NCI-H748 (cell line): ENCODE data around the gene CSK.
"Not testable (repeated sequence)": the region's sequence is repeated elsewhere in the genome, so short reads cannot be mapped to it uniquely, and the experiment has no call there.

Experiments
- DNase-seq: peaks from one replicate; lab custom pipeline; 2025; ENCODE audit not compliant: unreplicated experiment; lab: John Stamatoyannopoulos, UW

The CSK gene

GRCh38 chr15:74781431-74782258 is at the start of gene CSK:
CSK (plus strand) TSS chr15:74782080; CDS start chr15:74798298, 16,218 bp downstream.
- peak; percentile 68 for DNase-seq

DNA sequence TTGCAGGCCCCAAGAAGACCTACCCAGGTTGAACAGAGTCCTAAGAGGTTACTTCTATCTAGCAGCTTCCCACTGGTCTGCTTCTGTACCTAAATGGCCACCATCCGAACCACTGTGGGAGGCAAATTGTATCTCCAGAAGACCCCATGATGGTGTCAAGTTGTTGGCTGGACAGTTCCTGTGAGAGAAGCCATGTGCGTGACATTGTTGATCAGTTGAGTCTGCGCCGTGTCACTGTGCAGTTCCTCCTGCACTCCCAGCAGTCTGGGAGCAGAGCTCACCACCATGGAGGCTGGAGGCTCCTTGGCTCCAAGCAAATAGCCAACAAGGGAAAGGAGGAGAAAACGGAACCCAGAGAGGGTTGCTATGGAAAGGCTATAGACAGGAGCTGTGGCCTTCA is 49.0 kb upstream of the CSK start:
- no peak for DNase-seq

- no peak for DNase-seq
Observed at GRCh38 chr15:74733269-74733668, 48.6 kb upstream of the CSK start.

GRCh38 chr15:74735305-74735704 is 46.6 kb upstream of the CSK start:
- DNase-seq = no peak

- DNase-seq = not testable (repeated sequence)
Observed at GRCh38 chr15:74738239-74738638, 43.6 kb upstream of the CSK start.

GRCh38 chr15:74742422-74742821 is 39.5 kb upstream of the CSK start:
- DNase-seq = no peak

GRCh38 chr15:74746389-74746788 is 35.5 kb upstream of the CSK start:
- DNase-seq = no peak

DNA sequence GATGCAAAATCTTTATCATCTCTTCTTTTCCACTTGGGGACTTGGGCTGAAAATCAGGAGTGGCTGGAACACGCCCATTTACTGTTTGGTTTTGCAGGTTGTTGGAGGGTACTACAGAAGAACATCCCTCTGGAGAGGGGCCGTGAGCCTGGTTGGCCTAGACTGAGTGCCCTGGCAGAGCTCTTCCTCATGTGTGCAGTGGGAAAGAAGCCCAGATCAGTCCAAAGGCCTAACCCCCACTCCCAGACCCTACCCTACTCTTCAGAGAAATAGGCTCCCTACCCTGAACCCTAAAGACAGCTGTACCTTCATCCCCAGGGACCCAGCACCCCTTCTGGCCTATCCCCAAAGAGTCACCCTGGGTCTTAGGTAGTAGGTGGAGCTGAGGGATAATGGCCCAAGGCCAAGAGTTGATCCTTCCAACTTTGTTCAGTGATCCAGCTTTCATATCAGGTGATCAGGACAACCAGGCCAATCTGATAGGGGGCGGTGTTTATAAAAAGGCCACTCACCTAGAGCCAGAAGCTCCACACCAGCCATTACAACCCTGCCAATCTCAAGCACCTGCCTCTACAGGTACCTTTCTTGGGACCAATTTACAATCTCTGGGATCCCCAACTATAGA is 33.4 kb upstream of the CSK start, which contains the start of gene CYP1A2:
Gene CYP1A2, plus strand, starts transcription at position 524 of the 625 bp plus-strand sequence. CDS start 894 bp downstream, outside the sequence.
- DNase-seq = no peak

DNA sequence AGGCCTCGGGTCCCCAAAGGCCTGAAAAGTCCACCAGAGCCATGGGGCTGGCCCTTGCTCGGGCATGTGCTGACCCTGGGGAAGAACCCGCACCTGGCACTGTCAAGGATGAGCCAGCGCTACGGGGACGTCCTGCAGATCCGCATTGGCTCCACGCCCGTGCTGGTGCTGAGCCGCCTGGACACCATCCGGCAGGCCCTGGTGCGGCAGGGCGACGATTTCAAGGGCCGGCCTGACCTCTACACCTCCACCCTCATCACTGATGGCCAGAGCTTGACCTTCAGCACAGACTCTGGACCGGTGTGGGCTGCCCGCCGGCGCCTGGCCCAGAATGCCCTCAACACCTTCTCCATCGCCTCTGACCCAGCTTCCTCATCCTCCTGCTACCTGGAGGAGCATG is 32.0 kb upstream of the CSK start:
- DNase-seq = no peak

DNA sequence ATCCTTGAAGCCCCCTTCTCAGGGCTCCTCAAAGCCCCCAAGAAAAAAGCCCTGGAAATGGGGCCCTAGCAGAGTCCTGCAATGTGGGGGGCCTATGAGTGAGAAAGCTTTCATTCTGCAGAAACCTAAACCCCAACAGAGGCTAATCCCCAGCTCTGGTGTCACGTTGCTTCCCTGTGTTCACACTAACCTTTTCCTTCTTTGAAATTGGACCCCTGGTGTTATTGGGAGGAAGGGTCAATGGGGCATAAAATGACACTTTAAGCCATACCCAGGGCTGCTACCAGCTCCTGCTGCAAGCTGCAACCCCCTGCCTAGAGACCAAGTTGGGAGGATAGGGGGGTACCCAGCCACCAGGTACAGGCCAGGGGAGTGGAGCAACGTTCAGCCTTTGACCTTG is 31.1 kb upstream of the CSK start:
- DNase-seq = no peak

DNA sequence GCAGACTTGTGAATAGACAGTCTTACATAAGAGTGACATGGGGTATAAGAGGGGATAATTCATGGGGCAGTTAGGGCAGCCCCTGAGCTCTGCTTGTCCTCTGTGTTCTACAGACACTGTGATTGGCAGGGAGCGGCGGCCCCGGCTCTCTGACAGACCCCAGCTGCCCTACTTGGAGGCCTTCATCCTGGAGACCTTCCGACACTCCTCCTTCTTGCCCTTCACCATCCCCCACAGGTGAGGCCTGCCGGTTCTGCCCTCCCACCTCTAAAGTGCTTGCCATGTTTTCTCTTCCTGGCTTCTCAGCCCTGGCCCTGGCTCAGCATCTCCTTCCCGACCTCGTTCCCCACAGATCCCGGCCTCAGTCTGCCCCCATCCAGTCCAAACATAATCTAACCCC is 29.9 kb upstream of the CSK start:
- no peak for DNase-seq

DNA sequence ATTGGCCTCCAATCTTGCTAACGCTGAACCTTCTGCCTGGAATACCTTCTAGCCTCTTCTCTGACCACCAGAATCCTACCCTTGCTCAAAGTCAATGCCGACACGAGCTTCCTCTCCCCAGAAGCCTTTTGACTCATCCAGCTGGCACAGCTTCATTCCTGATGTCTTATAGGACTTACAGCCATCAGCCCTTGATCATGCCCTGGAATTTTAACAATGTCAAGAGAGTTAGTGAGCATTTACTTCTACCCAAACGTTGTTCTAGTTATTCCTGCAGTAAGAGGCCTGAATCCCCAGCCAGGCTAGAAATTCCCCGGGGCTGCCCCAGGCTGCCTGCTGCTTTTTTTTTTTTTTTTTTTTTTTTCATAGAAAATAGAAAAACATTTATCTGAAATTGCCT is 29.3 kb upstream of the CSK start:
- DNase-seq = no peak

DNA sequence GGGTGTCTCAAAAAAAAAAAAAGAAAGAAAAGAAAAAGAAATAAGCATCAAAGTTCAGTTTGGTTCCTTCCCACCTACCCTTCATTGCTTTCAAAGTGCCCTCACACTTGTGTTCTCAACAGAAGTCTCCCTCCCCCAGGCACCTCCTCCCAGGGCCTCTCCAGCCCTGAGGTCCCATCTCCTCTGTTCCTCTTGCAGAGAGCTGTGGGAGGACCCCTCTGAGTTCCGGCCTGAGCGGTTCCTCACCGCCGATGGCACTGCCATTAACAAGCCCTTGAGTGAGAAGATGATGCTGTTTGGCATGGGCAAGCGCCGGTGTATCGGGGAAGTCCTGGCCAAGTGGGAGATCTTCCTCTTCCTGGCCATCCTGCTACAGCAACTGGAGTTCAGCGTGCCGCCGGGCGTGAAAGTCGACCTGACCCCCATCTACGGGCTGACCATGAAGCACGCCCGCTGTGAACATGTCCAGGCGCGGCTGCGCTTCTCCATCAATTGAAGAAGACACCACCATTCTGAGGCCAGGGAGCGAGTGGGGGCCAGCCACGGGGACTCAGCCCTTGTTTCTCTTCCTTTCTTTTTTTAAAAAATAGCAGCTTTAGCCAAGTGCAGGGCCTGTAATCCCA is 27.2 kb upstream of the CSK start:
- DNase-seq = no peak

DNA sequence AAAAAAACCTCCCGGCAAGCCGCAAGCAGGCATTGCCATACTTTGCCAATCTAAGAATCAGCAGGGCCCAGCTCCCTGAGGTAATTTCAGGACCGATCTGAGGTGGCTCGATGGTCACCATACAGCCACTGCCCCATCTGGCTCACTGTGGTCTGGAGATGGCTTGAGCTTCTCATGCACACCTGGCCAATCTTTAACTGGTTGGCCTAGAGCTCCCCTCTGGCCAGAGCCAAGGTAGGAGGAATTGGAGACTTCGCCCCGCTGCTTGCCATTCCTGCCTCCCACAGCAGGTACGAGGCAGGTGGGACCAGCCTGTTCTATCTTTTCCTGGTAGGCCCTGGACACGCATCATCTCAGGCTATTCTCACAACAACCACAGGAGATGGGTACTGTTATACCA is 23.1 kb upstream of the CSK start:
- no peak for DNase-seq

DNA sequence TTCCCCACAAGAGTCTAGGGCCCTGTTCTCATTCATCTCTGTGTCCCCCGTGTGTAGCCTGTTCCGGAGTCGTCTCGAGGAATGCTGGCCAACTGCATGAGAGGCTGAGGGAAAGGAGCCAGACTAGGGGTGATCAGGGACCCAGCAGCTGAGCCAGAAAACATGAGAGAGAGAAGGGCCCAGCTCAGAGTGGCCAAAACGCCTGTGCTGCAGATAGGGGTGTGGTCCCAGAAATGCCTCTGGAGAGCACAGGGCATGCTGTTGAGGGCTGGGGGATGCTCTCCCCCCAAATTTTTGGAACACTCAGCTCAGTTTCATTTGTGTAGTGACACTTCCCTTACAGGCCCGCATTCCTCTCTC is 19.1 kb upstream of the CSK start:
- DNase-seq = no peak

DNA sequence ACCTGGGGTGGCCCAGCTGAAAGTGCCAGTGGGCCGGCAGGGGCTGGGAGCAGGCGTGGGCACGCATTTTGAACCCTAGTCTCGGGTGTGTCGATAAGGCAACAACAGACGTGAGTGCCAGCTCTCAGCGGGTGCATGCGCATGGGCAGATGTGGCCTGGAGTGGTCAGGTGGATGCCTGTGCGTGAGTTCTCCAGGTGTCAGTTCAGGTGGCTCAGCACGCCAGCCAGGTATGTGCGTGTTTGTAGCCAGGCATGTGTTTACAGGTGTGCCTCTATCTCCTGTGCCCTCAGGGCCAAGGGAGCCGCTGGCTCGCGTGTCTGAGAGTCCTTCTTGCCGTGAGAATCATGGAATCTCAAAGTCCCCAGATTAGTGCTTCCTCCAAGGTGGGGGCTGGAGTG is 18.5 kb upstream of the CSK start:
- peak; percentile 8 for DNase-seq

DNA sequence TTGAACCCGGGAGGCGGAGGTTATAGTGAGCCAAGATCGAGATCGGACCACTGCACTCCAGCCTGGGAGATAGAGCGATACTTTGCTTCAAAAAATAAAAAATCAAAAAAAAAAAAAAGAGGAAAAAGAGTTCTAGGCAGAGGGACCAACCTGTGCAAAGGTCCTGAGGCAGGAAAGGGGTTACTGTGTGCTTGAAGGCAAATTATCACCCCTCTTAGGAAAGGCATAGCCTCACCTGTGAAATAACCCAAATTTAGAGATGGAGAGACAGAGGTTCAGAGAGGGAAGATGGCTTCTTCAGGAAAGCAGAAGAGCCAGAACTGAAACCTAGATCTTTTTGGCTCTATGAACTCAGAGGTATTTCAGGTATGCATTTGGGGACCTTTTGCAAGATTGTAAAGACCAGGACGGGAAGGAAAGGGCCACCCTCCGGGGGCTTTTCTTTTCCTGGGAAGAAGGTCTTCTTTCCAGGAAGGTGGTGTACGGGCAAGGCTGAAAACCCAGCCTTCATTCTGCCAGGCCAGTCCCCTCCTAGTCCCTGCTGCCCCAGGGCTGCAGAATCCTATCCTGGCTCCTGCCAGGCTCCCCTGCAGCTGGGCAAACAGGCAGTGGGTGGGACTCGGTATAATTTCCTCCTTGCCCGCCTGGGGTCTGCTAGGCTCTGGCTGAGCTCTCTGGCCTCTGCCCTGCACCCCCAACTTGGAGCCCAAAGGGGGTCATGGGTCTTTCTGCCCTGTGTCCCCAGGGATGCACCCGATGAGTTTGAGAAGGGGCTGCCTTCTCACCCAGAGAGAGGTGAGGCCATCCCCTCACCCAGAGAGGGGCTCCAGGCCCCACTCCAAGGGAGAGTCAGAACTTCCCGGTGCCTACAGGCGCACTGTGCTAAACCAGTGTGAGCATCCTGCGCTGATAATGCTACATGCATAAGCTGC is 14.4 kb upstream of the CSK start:
- no peak for DNase-seq

DNA sequence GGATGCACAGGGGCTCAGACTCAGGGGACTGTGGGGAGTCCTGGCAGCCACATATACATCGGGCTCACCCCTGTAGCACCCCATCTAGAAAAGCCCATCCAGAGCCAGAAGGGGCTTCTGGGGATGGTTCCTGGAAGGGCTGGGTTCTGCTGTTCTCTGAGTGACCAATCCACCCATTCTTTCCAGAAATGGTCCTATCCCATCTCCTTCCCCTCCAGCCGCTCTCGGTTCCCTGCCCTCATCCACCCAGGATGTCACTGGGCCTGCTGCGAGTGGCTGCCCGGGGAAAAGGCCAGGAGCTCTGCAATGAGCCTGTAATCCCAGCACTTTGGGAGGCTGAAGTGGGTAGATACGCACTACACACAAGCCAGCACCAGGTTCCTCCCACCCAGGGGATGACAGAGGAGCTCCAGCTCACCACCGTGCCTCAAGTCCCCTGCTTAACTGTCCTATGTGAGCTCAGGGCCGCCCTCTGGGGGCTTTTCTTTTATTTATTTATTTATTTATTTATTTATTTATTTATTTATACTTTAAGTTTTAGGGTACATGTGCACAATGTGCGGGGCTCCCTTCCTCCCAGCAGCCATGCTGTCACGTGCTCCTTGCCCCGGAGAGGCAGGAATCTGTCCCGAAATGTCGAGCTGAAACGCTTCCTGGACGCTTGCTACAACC is 13.6 kb upstream of the CSK start:
- no peak for DNase-seq

DNA sequence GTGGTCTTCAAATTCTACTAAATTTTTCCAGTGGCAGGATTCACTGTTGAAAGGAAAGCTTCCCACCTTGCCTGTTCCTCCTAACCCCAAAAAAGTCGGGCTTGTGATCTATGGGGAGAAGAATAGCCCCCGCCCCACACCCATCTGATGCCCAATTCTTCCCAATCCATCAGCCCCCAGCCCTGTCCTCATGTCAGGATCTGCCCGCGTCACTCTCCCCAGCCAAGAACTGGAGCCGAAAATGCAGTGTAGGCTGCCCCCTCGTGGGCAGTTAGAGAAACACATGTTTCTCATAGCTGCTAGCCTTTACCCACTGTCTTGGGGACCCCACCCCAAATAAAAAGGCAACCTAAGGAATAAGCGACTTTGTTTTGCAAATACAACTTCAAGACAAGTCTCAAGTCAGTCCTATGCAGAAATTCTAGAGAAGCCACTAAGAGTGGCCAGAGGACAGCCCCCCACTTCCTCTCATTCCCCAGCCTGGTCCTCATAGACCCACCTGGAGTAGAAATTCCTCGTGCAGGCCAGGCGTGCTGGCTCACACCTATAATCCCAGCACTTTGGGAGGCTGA is 13.0 kb upstream of the CSK start:
- peak; percentile 45 for DNase-seq

DNA sequence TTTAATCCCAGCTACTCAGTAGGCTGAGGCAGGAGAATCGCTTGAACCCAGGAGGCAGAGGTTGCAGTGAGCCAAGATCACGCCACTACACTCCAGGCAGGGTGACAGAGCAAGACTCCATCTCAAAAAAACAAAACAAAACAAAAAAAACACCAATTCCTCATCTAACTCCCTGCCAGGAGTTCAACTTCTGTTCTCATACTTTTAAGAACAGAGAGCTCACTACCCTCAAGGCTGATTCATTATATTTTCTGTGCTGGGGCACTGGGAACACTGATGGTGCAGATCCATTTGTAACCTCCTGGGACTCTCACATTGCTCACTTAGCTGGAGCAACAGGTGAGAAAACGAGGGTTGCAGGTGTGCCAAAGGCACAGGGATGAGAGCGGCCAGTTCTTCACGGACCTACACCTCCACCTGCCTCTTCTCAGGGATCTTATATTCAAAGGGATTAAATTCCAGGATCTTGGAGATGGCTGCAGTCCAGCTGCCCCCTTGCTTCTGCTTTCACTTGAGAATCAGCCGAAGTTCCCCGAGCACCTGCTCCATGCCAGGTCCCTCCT is 12.3 kb upstream of the CSK start:
- DNase-seq = no peak
